RWPE1 (cell line): ENCODE data around the gene CASD1.

Source experiments
- CTCF ChIA-PET: fragments of 350-600 bp; sonication (Branson Sonifier 250); formaldehyde crosslinking; extraction: SDS; loops from one replicate; lab custom pipeline; 2021; lab: Yijun Ruan, JAX
- POLR2A ChIA-PET: fragments of 400-600 bp; formaldehyde crosslinking; extraction: SDS; loops from one replicate; lab custom pipeline; 2020; ENCODE audit warnings: antibody characterized with exemption; ENCODE audit not compliant: low non-redundant PET; lab: Yijun Ruan, JAX
- DNase-seq: peaks from one replicate; pipeline ENCODE4 v3.0.0; 2012; ENCODE audit warnings: low spot score
- H3K27ac ChIP-seq: fragments of 450-650 bp; 2 replicates; pipeline ENCODE4 v1.5.1; 2017
- TF ChIP-seq, protein P1 (sequence below): fragments of 450-650 bp; conservative IDR thresholded peaks from 2 replicates; pipeline ENCODE4 v1.5.1; 2017; ENCODE audit warnings: low read depth, mild to moderate bottlenecking

Gene CASD1

GRCh38 chr7:94595717-94596116, 86.1 kb downstream of the CASD1 start:
- H3K27ac ChIP-seq, result no peak overlapping the region
- ChIA-PET CTCF (interaction anchor here (0.5 to 0.6 kb wide), 2 partner anchors 300 to 531 kb away, joined by 3 read pairs; no protein-coding TSS in a partner anchor), POLR2A (no interaction called here)

DNA sequence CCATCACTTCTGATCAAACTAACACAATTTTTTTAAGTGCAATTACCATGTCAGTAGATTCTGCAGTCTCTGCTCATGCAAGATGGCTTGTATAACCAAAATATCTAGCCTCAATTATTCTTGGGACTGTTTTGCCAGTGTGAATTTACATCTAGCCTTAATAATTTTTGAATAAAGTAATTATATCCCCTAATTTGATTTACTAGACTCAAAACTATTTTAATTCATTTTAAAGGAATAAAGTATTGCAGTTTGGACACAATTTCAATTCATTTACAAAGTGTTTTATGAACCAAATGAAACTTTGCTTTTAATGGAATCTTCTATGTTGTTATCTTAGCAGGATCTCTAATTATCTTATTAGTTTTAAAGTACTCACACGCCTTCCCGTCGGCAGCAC, 90.7 kb downstream of the CASD1 start:
- TF ChIP-seq, protein P1, sequence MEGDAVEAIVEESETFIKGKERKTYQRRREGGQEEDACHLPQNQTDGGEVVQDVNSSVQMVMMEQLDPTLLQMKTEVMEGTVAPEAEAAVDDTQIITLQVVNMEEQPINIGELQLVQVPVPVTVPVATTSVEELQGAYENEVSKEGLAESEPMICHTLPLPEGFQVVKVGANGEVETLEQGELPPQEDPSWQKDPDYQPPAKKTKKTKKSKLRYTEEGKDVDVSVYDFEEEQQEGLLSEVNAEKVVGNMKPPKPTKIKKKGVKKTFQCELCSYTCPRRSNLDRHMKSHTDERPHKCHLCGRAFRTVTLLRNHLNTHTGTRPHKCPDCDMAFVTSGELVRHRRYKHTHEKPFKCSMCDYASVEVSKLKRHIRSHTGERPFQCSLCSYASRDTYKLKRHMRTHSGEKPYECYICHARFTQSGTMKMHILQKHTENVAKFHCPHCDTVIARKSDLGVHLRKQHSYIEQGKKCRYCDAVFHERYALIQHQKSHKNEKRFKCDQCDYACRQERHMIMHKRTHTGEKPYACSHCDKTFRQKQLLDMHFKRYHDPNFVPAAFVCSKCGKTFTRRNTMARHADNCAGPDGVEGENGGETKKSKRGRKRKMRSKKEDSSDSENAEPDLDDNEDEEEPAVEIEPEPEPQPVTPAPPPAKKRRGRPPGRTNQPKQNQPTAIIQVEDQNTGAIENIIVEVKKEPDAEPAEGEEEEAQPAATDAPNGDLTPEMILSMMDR, result no peak
- H3K27ac ChIP-seq, result no peak overlapping the region
- ChIA-PET POLR2A (no interaction called here), CTCF (no interaction called here)
- no peak for DNase-seq

More at GRCh38 chr7:94595717-94596116, 86.1 kb downstream of the CASD1 start:
- DNase-seq, result no peak
- TF ChIP-seq, protein P1, result no peak

DNA sequence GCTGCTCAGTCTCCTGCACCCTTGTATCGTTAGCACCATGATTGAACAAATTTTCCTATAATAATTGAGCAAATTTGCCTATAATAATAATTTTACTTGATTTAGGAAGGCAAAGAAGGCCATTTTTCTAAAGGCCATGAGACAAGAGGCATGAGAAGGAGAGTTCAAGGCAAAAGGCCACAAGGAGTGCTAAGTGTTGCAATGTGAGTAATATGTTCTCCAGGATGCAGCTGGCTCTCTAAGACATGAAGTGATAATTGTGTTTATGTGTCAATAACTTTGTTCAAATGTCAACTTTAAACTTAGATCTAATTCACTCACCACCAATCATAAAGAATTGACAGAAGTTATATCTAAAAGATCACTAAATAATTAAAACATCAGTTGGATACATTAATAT, 92.6 kb downstream of the CASD1 start:
- CTCF ChIA-PET, result no interaction called here

DNA sequence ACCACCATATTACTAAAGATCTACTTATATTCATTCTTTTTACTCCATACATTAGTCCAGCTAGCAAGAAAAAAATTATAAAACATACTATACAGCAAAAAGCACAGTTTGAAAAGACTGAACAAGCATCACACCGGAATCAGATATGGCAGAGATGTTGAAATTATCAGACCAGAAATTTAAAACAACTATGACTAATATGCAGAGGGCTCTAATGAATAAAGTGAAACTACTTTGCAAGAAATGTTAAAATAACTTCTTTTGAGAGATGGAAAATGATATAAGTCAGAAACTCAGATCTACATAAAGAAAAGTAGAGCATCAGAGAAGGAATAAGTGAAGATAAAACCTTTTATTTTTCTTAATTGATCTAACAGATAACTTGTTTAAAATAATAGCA, 95.4 kb downstream of the CASD1 start:
- POLR2A ChIA-PET, result no interaction called here
- DNase-seq, result no peak
- TF ChIP-seq, protein P1, result no peak
- CTCF ChIA-PET, result no interaction called here
- no peak overlapping the region for H3K27ac ChIP-seq

More for the DNA sequence above, 92.6 kb downstream of the CASD1 start:
- POLR2A ChIA-PET, result no interaction called here
- TF ChIP-seq, protein P1, result no peak
- no peak overlapping the region for H3K27ac ChIP-seq
- no peak for DNase-seq
